ENCODE data around the gene RRP36.

Gene RRP36

DNA sequence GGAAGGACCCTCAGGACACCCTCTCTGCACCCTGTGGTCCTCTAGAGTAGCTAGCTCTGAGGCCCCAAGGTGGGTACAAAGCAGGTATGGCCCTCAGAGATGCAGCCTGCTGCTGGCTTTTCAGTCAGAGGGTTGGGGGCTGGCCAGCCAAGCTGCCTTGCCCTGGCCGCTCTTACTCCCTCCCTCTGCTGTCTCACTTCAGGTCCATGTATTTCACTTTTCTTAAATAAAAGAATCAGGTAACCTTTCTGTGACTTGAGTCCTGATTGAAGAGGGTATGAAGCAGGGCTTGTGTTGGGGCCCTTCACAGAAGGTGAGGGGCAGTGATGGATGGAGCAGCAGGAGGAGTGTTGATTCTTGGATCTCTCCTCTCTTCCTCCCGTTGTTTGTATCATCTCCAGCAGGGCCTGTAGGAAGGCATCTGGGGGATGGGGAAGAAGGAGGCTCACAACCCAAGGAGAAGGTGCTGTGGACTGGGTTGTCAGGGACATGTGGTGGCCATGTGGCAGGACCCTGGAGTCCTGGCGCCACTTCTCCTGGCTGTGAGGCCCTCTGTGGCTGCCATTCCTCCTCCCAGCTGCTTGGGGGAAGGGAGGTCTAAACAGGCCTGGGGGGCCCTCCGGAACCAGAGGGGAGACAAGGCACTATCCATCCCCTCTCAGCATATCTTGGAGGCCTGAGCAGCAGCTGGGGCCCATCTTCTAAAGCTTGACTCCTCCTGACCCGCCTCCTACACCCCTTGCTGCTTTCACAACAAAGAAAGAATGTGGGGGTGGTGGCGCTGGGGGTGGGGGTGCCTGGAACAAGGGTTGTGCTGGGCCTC lies 53.6 kb downstream of the RRP36 start:
- DNase-seq = peak; percentile 84

DNA sequence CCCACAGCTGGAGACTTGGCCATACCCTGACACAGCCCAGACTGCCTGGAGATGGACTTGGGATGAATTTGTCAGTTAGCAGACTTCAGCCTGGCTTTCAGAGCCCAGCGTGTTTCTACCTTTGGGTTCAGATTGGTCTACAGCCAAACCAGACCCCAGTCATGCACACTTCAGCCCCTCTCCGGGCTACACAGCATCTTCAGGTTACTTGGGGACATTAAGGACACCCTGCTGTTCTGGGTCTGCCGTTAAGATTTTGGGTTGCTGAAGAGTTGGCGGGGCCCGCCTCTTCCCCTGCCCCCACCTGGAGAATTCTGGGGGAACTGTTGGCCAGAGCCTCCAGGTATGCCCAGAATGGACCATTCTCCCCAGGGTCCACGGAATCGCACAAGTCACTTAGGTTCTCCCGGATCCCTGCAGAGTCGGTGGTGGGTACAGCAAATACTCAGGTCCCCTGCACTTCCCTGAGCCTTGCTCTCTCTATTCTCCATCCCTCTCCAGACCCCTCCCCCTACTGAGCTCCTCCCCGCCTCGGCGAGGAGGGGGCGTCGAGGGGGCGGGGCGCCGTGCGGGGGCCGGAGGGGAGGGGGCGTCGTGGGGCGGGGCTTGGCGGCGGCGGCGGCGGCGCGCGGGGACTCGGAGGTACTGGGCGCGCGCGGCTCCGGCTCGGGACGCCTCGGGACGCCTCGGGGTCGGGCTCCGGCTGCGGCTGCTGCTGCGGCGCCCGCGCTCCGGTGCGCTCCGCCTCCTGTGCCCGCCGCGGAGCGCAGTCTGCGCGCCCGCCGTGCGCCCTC lies 54.4 kb downstream of the RRP36 start, which contains the start of gene PTK7:
TSS of gene PTK7 (plus strand) at position 645 of the 794 bp plus-strand sequence. CDS start 175 bp downstream, outside the sequence.
- DNase-seq = peak; percentile 41

DNA sequence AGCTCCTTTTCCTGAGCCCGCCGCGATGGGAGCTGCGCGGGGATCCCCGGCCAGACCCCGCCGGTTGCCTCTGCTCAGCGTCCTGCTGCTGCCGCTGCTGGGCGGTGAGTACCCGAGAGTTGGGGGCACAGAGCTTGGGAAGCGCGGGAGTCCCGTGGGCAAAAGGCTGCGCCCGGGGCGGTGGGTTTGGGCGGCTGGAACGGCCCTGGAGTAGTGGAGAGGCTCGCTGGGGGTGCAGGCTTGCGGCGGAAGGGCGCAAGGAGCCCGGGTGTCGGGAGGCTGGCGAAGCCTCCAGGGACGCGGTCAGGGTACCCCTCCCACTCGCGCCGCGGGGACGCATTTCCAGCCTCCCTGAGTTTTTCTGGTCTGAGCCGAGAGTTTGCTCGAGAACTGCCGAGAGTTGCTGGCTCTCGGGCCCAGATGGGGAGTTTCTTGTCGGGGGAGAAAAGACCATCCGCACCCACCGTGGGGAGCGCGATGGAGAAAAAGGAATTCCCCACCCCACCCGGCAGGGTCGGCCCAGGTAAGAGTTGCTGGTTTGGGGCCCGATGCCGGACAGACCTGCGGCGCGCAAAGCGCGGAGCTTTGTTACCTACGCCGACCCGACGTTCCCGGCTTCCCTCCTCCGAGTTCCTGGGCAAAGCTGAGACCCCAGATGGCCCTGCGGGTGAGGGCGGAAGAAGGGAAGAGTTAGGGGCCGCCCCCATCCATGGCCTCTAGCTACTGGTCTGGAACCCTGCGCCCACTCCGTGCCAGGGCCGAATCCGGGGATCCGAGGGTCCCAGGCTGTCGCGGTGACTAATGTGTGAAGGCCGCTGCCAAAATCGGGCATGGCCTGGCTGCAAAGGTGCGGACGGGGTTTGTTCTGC lies 55.3 kb downstream of the RRP36 start:
- DNase-seq = peak; percentile 17

DNA sequence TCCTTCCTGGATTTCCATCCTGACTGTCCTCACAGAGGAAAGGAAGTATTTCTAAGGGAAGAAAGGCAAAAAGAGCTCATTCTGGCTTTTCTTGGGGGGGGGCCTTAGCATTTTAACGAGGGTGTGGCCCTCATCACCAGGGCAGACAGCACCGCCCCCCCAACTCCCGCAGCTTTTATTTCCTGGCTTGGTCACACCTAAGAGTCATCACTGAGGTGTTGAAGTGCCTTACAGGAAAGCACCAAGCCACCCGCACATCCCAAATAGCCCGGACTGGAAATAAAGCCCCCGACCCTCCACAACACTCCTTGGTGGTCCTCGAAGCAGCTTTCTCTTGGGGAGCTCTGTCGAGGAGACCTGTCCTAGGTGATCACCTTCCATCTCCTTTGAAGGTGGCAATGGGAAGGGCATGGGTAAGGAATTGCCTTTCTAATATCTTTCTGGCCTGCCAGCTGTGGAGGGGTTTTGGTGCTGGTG lies 55.9 kb downstream of the RRP36 start:
- no peak for DNase-seq

DNA sequence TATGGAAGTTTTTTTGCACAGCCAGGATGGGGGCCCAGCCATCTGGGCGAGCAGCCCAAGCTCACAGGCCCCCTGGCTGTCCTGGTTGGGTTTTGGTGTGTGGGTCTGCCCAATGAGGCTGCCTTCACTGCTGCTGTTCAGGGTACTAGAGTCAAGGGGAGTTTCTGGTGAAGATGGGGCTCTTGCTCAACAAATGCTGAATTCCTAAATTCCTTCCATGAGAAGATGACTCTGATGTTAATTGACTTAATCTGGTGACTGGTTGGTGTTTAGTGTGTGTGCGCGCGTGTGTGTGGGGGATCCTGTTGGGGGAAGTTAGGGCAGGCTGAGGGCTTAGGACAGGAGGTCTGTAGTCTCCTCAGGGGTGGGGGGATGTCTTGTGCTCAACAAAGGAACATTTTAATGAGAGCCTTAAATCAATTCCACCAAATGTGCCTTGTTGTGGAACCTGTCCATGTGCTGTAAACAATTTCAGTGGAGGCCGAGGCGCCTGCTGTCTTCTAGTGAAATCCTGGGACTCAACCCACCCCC lies 56.6 kb downstream of the RRP36 start:
- peak; percentile 41 for DNase-seq

DNA sequence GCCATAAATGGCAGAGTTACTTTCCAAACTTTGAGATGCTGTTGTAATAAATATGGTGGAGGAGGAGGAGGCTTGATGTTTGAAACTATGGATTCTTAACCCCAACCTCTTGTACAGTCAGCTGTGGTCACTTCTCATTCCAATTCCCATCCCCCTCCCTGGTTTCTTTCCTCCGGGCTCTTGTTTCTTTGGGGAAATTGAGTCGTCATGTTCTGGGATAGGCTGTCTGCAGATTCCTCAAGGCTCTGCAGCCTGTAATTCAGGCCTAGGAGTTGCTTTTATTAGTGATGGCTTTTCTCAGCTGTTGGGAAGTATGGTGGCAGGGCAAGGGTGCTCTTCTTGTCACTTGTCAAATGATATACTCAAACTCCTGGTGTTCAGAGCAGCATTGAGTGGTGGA lies 57.3 kb downstream of the RRP36 start:
- DNase-seq = no peak

Data from HCEC 1CT (cell line).